WTC11 (cell line): ENCODE measurements around the gene NOTUM. TPM values are rescaled to one million over a fixed set of nuclear protein-coding genes. Genes with fewer than 3 reads are reported as not detected.
A peak's percentile ranks its signal among the peaks of the same experiment; 100 is the strongest.

Experiments
- ATAC-seq: fragments of 200-7000 bp; cut with Tn5 transposase; 2 replicates; pipeline ENCODE4 v1.10.0; 2021; ENCODE audit warnings: mild to moderate bottlenecking, moderate library complexity
- CTCF ChIA-PET: fragments of 300-600 bp; sonication (Branson Sonifier 250); formaldehyde crosslinking; loops from one replicate; lab custom pipeline; 2021; ENCODE audit warnings: antibody characterized with exemption; lab: Charles Lee
- POLR2A ChIA-PET: fragments of 350-600 bp; sonication (Branson Sonifier 250); formaldehyde crosslinking; loops from one replicate; lab custom pipeline; 2021; ENCODE audit warnings: antibody characterized with exemption; lab: Charles Lee
- DNase-seq: peaks from one replicate; pipeline ENCODE4 v3.0.0; 2021; ENCODE audit warnings: low spot score
- H3K27ac Mint-ChIP-seq: 2 replicates; pipeline ENCODE4 v1.8.0; 2021; ENCODE audit warnings: mixed read lengths
- H3K27me3 Mint-ChIP-seq: 2 replicates; pipeline ENCODE4 v1.8.0; 2021; ENCODE audit warnings: low read depth, mild to moderate bottlenecking, moderate library complexity, mixed read lengths
- H3K36me3 Mint-ChIP-seq: 2 replicates; pipeline ENCODE4 v1.8.0; 2021; ENCODE audit warnings: mixed read lengths
- H3K4me1 Mint-ChIP-seq: 2 replicates; pipeline ENCODE4 v1.8.0; 2022; ENCODE audit warnings: mixed read lengths
- H3K4me3 Mint-ChIP-seq: 2 replicates; pipeline ENCODE4 v1.8.0; 2021; ENCODE audit warnings: mild to moderate bottlenecking, moderate library complexity, mixed read lengths
- H3K9me3 Mint-ChIP-seq: 2 replicates; pipeline ENCODE4 v1.8.0; 2021; ENCODE audit warnings: mixed read lengths
- AFF4 ChIP-seq: sonication (generic); formaldehyde crosslinking; IDR thresholded peaks from 2 replicates; pipeline ENCODE4 v1.8.1; 2023; ENCODE audit warnings: mild to moderate bottlenecking, missing genetic modification reagents, borderline replicate concordance
- ATF2 ChIP-seq: sonication (generic); formaldehyde crosslinking; IDR thresholded peaks from 2 replicates; pipeline ENCODE4 v1.8.1; 2022; ENCODE audit warnings: low read depth, missing genetic modification reagents, borderline replicate concordance
- ATF6 ChIP-seq: sonication (generic); formaldehyde crosslinking; IDR thresholded peaks from 2 replicates; pipeline ENCODE4 v1.8.1; 2023; ENCODE audit warnings: mild to moderate bottlenecking, missing genetic modification reagents
- ELF4 ChIP-seq: sonication (generic); formaldehyde crosslinking; IDR thresholded peaks from 2 replicates; pipeline ENCODE4 v1.8.1; 2022; ENCODE audit warnings: low read depth, mild to moderate bottlenecking, moderate library complexity, missing genetic modification reagents
- EMX1 ChIP-seq: fragments of 250-450 bp; sonication (Bioruptor Pico); IDR thresholded peaks from 2 replicates; pipeline ENCODE4 v1.8.0; 2021; ENCODE audit warnings: mild to moderate bottlenecking
- ETV6 ChIP-seq: sonication (generic); formaldehyde crosslinking; IDR thresholded peaks from 2 replicates; pipeline ENCODE4 v1.8.1; 2022; ENCODE audit warnings: mild to moderate bottlenecking, missing genetic modification reagents
- MYBL2 ChIP-seq: sonication (generic); formaldehyde crosslinking; IDR thresholded peaks from 2 replicates; pipeline ENCODE4 v1.8.1; 2023; ENCODE audit warnings: mild to moderate bottlenecking, moderate library complexity, missing genetic modification reagents
- NFATC4 ChIP-seq: fragments of 250-450 bp; sonication (Bioruptor Pico); IDR thresholded peaks from 2 replicates; pipeline ENCODE4 v1.9.0; 2021; ENCODE audit warnings: mild to moderate bottlenecking
- NFE2L1 ChIP-seq: sonication (generic); formaldehyde crosslinking; IDR thresholded peaks from 2 replicates; pipeline ENCODE4 v1.8.1; 2023; ENCODE audit warnings: missing genetic modification reagents
- NR1H2 ChIP-seq: sonication (generic); formaldehyde crosslinking; IDR thresholded peaks from 2 replicates; pipeline ENCODE4 v1.9.0; 2021; ENCODE audit warnings: mild to moderate bottlenecking, moderate library complexity, missing genetic modification reagents
- NR2C2 ChIP-seq: sonication (generic); formaldehyde crosslinking; IDR thresholded peaks from 2 replicates; pipeline ENCODE4 v1.8.0; 2022; ENCODE audit warnings: mild to moderate bottlenecking, missing genetic modification reagents
- PRDM15 ChIP-seq: sonication (generic); formaldehyde crosslinking; IDR thresholded peaks from 2 replicates; pipeline ENCODE4 v1.8.0; 2022; ENCODE audit warnings: missing genetic modification reagents
- SOX15 ChIP-seq: fragments of 250-450 bp; sonication (Bioruptor Pico); IDR thresholded peaks from 2 replicates; pipeline ENCODE4 v1.9.0; 2021; ENCODE audit warnings: mild to moderate bottlenecking
- SP1 ChIP-seq: sonication (generic); formaldehyde crosslinking; conservative IDR thresholded peaks from 2 replicates; pipeline ENCODE4 v1.8.1; 2022; ENCODE audit warnings: missing genetic modification reagents
- USF1 ChIP-seq: sonication (generic); formaldehyde crosslinking; IDR thresholded peaks from 2 replicates; pipeline ENCODE4 v1.8.0; 2022; ENCODE audit warnings: mild to moderate bottlenecking, missing genetic modification reagents
- ZNF263 ChIP-seq: sonication (generic); formaldehyde crosslinking; IDR thresholded peaks from 2 replicates; pipeline ENCODE4 v1.8.1; 2022; ENCODE audit warnings: low read depth, mild to moderate bottlenecking, moderate library complexity, missing genetic modification reagents
- ZNF396 ChIP-seq: fragments of 250-450 bp; sonication (Bioruptor Pico); IDR thresholded peaks from 2 replicates; pipeline ENCODE4 v1.8.0; 2021; ENCODE audit warnings: mild to moderate bottlenecking, moderate library complexity, borderline replicate concordance
- ZNF423 ChIP-seq: fragments of 250-450 bp; sonication (Bioruptor Pico); IDR thresholded peaks from 2 replicates; pipeline ENCODE4 v2.1.2; 2022; ENCODE audit warnings: mild to moderate bottlenecking, moderate library complexity
- ZNF512 ChIP-seq: sonication (generic); formaldehyde crosslinking; IDR thresholded peaks from 2 replicates; pipeline ENCODE4 v1.8.1; 2022; ENCODE audit warnings: missing genetic modification reagents, borderline replicate concordance
- ZNF671 ChIP-seq: fragments of 250-450 bp; sonication (Bioruptor Pico); IDR thresholded peaks from 2 replicates; pipeline ENCODE4 v1.8.0; 2021; ENCODE audit warnings: mild to moderate bottlenecking
- total RNA-seq: library from RNA; stranded (reverse); gene quantifications from 3 replicates; pipeline ENCODE4 v1.2.3, GENCODE V29; 2021

Gene NOTUM
- total RNA-seq, 1 experiment from 2014 or later = 1.7 TPM

GRCh38 chr17:81917565-81918332 lies 43.2 kb downstream of the NOTUM start, which contains the start of gene SIRT7 (continued):
- TF ChIP-seq ZNF396 (CRISPR knock-in tag) = no peak

- H3K36me3 Mint-ChIP-seq = peaks cover 20% of the 10 kb centered on the region
- TF ChIP-seq SOX15 (CRISPR knock-in tag) (no peak), ATF2 (CRISPR knock-in tag) (no peak), USF1 (CRISPR knock-in tag) (no peak), SP1 (no peak), PRDM15 (no peak), MYBL2 (CRISPR knock-in tag) (no peak), ZNF423 (CRISPR knock-in tag) (no peak), ZNF263 (no peak), NFE2L1 (no peak), EMX1 (CRISPR knock-in tag) (no peak), ATF6 (CRISPR knock-in tag) (no peak), AFF4 (CRISPR knock-in tag) (no peak), ZNF671 (CRISPR knock-in tag) (no peak), NR2C2 (no peak), NR1H2 (CRISPR knock-in tag) (no peak), ZNF512 (no peak), ELF4 (no peak), NFATC4 (no peak), ETV6 (no peak)
Observed at GRCh38 chr17:81916234-81917001, 44.6 kb downstream of the NOTUM start.

More at GRCh38 chr17:81916234-81917001, 44.6 kb downstream of the NOTUM start:
- DNase-seq = no peak
- ChIA-PET CTCF (interaction anchor here (0.7 to 1.5 kb wide), 8 partner anchors 12 to 114 kb away, joined by 3 to 6 read pairs (median 4); partner anchors contain the start of genes MAFG and MCRIP1), POLR2A (interaction anchor here (0.6 to 1.7 kb wide), 4 partner anchors 11 to 104 kb away, joined by 4 to 11 read pairs (median 4); partner anchors contain the start of gene MAFG)
- no peaks in the 10 kb centered on the region for H3K9me3 Mint-ChIP-seq
- H3K27ac Mint-ChIP-seq = peak overlapping the region; percentile 73
- peak overlapping the region; percentile 80 for H3K4me3 Mint-ChIP-seq
- peaks cover 13% of the 10 kb centered on the region for H3K4me1 Mint-ChIP-seq
- H3K27me3 Mint-ChIP-seq = no peaks in the 10 kb centered on the region
- ATAC-seq = no peak
